GM12891 (cell line): Measurements from ENCODE around the gene GPR39.

Experiments
- POLR2A ChIP-seq: IDR thresholded peaks from 2 replicates; pipeline ENCODE4 v1.6.1; 2011; ENCODE audit warnings: low read depth, low read length, control low read depth
- POLR2AphosphoS5 ChIP-seq: IDR thresholded peaks from 2 replicates; pipeline ENCODE4 v1.6.1; 2011; ENCODE audit warnings: low read depth, low read length, control low read depth
- TAF1 ChIP-seq: IDR thresholded peaks from 2 replicates; pipeline ENCODE4 v1.6.1; 2011; ENCODE audit warnings: low read depth, low read length, control low read depth

GRCh38 chr2:132589111-132589830, 172.7 kb downstream of the GPR39 start:
- TF ChIP-seq POLR2A (no peak), POLR2AphosphoS5 (no peak), TAF1 (no peak)
